Naive thymus-derived CD4-positive, alpha-beta T cell (primary cell): Measurements from ENCODE around the gene AWAT2. TPM values are rescaled to one million over a fixed set of nuclear protein-coding genes. Genes with fewer than 3 reads are reported as not detected.

Source experiments
- ATAC-seq: fragments of 150-1000 bp; cut with Tn5 transposase; 2 replicates; pipeline ENCODE4 v1.10.0; 2021; ENCODE audit warnings: mild to moderate bottlenecking, moderate library complexity
- CTCF ChIA-PET: fragments of 350-600 bp; sonication (Branson Sonifier 250); formaldehyde crosslinking; loops from one replicate; lab custom pipeline; 2021; ENCODE audit warnings: antibody characterized with exemption; lab: Charles Lee
- POLR2A ChIA-PET: fragments of 350-600 bp; sonication (Branson Sonifier 250); formaldehyde crosslinking; loops from one replicate; lab custom pipeline; 2021; ENCODE audit warnings: antibody characterized with exemption, inconsistent platforms; lab: Charles Lee
- DNase-seq, 9 donors: peaks; one replicate each; pipeline versions ENCODE4 v3.0.0 to v3.0.0-alpha.2; 2020 to 2022; ENCODE audit warnings: mixed read lengths in 1 of 9
- H3K27ac ChIP-seq: one replicate; pipeline ENCODE4 v1.7.0; 2013; ENCODE audit warnings: mild to moderate bottlenecking, low read depth, low read length, moderate library complexity
- H3K27me3 ChIP-seq, 2 donors: one replicate each; pipeline ENCODE4 v1.7.0; 2013; ENCODE audit warnings: low read length in 2 of 2, mild to moderate bottlenecking in 2 of 2, moderate library complexity in 2 of 2; ENCODE audit not compliant: control insufficient read depth in 2 of 2, insufficient read depth in 2 of 2
- H3K36me3 ChIP-seq, 3 experiments: 1 replicate in 2 of 3; 2 replicates in 1 of 3; pipeline ENCODE4 v1.7.0; 2013; ENCODE audit warnings: low read length in 3 of 3, mild to moderate bottlenecking in 3 of 3, moderate library complexity in 1 of 3; ENCODE audit not compliant: insufficient read depth in 3 of 3, control insufficient read depth in 2 of 3
- H3K4me1 ChIP-seq, 2 donors: one replicate each; pipeline ENCODE4 v1.7.0; 2013; ENCODE audit warnings: low read length in 2 of 2, mild to moderate bottlenecking in 2 of 2, moderate library complexity in 1 of 2; ENCODE audit not compliant: control insufficient read depth in 2 of 2, insufficient read depth in 2 of 2
- H3K4me3 ChIP-seq: 2 replicates; pipeline ENCODE4 v1.7.0; 2013; ENCODE audit warnings: mild to moderate bottlenecking, low read length
- H3K9me3 ChIP-seq, 3 experiments: 1 replicate in 2 of 3; 2 replicates in 1 of 3; pipeline ENCODE4 v1.7.0; 2013; ENCODE audit warnings: low read length in 3 of 3; ENCODE audit not compliant: control insufficient read depth in 2 of 3
- H3K27ac Mint-ChIP-seq, 9 donors: one replicate each; pipeline ENCODE4 v1.8.0; 2020 to 2022; ENCODE audit warnings: mixed read lengths in 9 of 9, mild to moderate bottlenecking in 8 of 9, moderate library complexity in 5 of 9, inconsistent platforms in 2 of 9
- H3K27me3 Mint-ChIP-seq, 5 donors: one replicate each; pipeline ENCODE4 v1.8.0; 2021 to 2022; ENCODE audit warnings: mixed read lengths in 5 of 5, mild to moderate bottlenecking in 1 of 5
- H3K36me3 Mint-ChIP-seq, 5 donors: one replicate each; pipeline ENCODE4 v1.8.0; 2020 to 2022; ENCODE audit warnings: mixed read lengths in 5 of 5, mild to moderate bottlenecking in 3 of 5, inconsistent platforms in 1 of 5
- H3K4me1 Mint-ChIP-seq, 7 donors: one replicate each; pipeline ENCODE4 v1.8.0; 2020 to 2022; ENCODE audit warnings: mixed read lengths in 7 of 7, mild to moderate bottlenecking in 3 of 7, inconsistent platforms in 1 of 7
- H3K4me3 Mint-ChIP-seq, 10 donors: one replicate each; pipeline ENCODE4 v1.8.0; 2020 to 2022; ENCODE audit warnings: mild to moderate bottlenecking in 10 of 10, mixed read lengths in 10 of 10, moderate library complexity in 6 of 10, inconsistent platforms in 2 of 10
- H3K9me3 Mint-ChIP-seq, 11 donors: one replicate each; pipeline ENCODE4 v1.8.0; 2020 to 2022; ENCODE audit warnings: mixed read lengths in 11 of 11, mild to moderate bottlenecking in 4 of 11, inconsistent platforms in 1 of 11, moderate library complexity in 1 of 11
- intact Hi-C, 2 donors: fragments of 100-400 bp; cut with micrococcal nuclease; formaldehyde crosslinking; loops; one replicate each; pipeline ENCODE4 v1.15.1; 2023
- polyA plus RNA-seq, 2 donors: library from polyadenylated mRNA; unstranded; fragments of 300-500 nt; fragmentation: Illumina TruSeq; gene quantifications; one replicate each; pipeline ENCODE4 v1.2.3, GENCODE V29; 2021
- total RNA-seq, 6 experiments: library from RNA in 5 of 6; stranded (reverse) in 5 of 6; gene quantifications; 1 replicate in 5 of 6; 2 replicates in 1 of 6; pipeline ENCODE4 v1.2.3 and lab custom pipeline; 2021 to 2026

AWAT2 gene
- total and polyA plus RNA-seq, 7 experiments from 2014 or later: not detected

GRCh38 chrX:70042399-70043371 is 7.1 kb downstream of the AWAT2 start:
- no peak overlapping the region for H3K27ac Mint-ChIP-seq
- DNase-seq (no peak), ATAC-seq (no peak)
- H3K4me1 Mint-ChIP-seq: peaks cover 0 to 4% (median 0%) of the 10 kb centered on the region in 7 donors
- H3K4me3 Mint-ChIP-seq: no peak overlapping the region
- H3K9me3 Mint-ChIP-seq: peaks cover 0 to 1% (median 0%) of the 10 kb centered on the region in 11 donors
- Histone ChIP-seq H3K27ac (no peak overlapping the region), H3K4me3 (no peak overlapping the region), H3K27me3 (no peaks in the 10 kb centered on the region), H3K36me3 (no peaks in the 10 kb centered on the region), H3K9me3 (no peaks in the 10 kb centered on the region), H3K4me1 (no peaks in the 10 kb centered on the region)
- CTCF ChIA-PET: no interaction called here
- H3K36me3 Mint-ChIP-seq: no peaks in the 10 kb centered on the region
- peaks cover 0 to 6% (median 0%) of the 10 kb centered on the region in 5 donors for H3K27me3 Mint-ChIP-seq
- POLR2A ChIA-PET: no interaction called here
- intact Hi-C loops: no loop called here

- CTCF ChIA-PET: no interaction called here
- no peak overlapping the region for H3K27ac Mint-ChIP-seq
These were observed 7.7 kb downstream of the AWAT2 start for GRCh38 chrX:70041993-70042392.

GRCh38 chrX:70039758-70040157 is 10.0 kb downstream of the AWAT2 start:
- H3K27me3 ChIP-seq: no peaks in the 10 kb centered on the region
- H3K4me1 ChIP-seq: no peaks in the 10 kb centered on the region
- no peaks in the 10 kb centered on the region for H3K36me3 Mint-ChIP-seq
- no peak overlapping the region for H3K27ac Mint-ChIP-seq
- DNase-seq (no peak), ATAC-seq (no peak)
- no peak overlapping the region for H3K27ac ChIP-seq
- intact Hi-C loops: loop anchor here in 1 of 2 donors (10.0 kb wide), 2 partner anchors 395 to 425 kb away; partner anchors contain the start of gene EDA
- H3K27me3 Mint-ChIP-seq: peaks cover 0 to 2% (median 0%) of the 10 kb centered on the region in 5 donors
- H3K36me3 ChIP-seq: no peaks in the 10 kb centered on the region
- POLR2A ChIA-PET: no interaction called here
- peaks cover 0 to 4% (median 0%) of the 10 kb centered on the region in 7 donors for H3K4me1 Mint-ChIP-seq
- no peak overlapping the region for H3K4me3 Mint-ChIP-seq
- no peak overlapping the region for H3K4me3 ChIP-seq
- H3K9me3 ChIP-seq: no peaks in the 10 kb centered on the region
- peaks cover 0 to 1% (median 0%) of the 10 kb centered on the region in 11 donors for H3K9me3 Mint-ChIP-seq
- CTCF ChIA-PET: no interaction called here

More at GRCh38 chrX:70041993-70042392, 7.7 kb downstream of the AWAT2 start:
- no peak for ATAC-seq
- POLR2A ChIA-PET: no interaction called here
- peaks cover 0 to 4% (median 0%) of the 10 kb centered on the region in 7 donors for H3K4me1 Mint-ChIP-seq
- Histone ChIP-seq H3K9me3 (no peaks in the 10 kb centered on the region), H3K4me3 (no peak overlapping the region), H3K27me3 (no peaks in the 10 kb centered on the region), H3K36me3 (no peaks in the 10 kb centered on the region), H3K4me1 (no peaks in the 10 kb centered on the region), H3K27ac (no peak overlapping the region)
- H3K4me3 Mint-ChIP-seq: no peak overlapping the region
- H3K27me3 Mint-ChIP-seq: peaks cover 0 to 6% (median 0%) of the 10 kb centered on the region in 5 donors
- DNase-seq: no peak
- H3K36me3 Mint-ChIP-seq: no peaks in the 10 kb centered on the region
- intact Hi-C loops: no loop called here
- H3K9me3 Mint-ChIP-seq: peaks cover 0 to 1% (median 0%) of the 10 kb centered on the region in 11 donors

GRCh38 chrX:70038951-70039350 is 10.8 kb downstream of the AWAT2 start:
- Mint-ChIP-seq H3K36me3 (no peaks in the 10 kb centered on the region), H3K9me3 (peaks cover 0 to 1% (median 0%) of the 10 kb centered on the region in 11 donors), H3K27me3 (no peaks in the 10 kb centered on the region), H3K4me1 (peaks cover 0 to 4% (median 0%) of the 10 kb centered on the region in 7 donors), H3K4me3 (no peak overlapping the region), H3K27ac (no peak overlapping the region)
- no peak overlapping the region for H3K27ac ChIP-seq
- intact Hi-C loops: loop anchor here in 1 of 2 donors (10.0 kb wide), 2 partner anchors 396 to 424 kb away; partner anchors contain the start of gene EDA
- H3K4me1 ChIP-seq: no peaks in the 10 kb centered on the region
- no peak overlapping the region for H3K4me3 ChIP-seq
- ChIA-PET POLR2A (no interaction called here), CTCF (no interaction called here)
- no peaks in the 10 kb centered on the region for H3K9me3 ChIP-seq
- DNase-seq: no peak
- no peaks in the 10 kb centered on the region for H3K36me3 ChIP-seq
- H3K27me3 ChIP-seq: no peaks in the 10 kb centered on the region
- no peak for ATAC-seq

GRCh38 chrX:70038515-70038914 is 11.2 kb downstream of the AWAT2 start:
- H3K36me3 ChIP-seq: no peaks in the 10 kb centered on the region
- H3K4me3 ChIP-seq: no peak overlapping the region
- no peak for ATAC-seq
- intact Hi-C loops: loop anchor here in 1 of 2 donors (10.0 kb wide), 2 partner anchors 396 to 424 kb away; partner anchors contain the start of gene EDA
- Mint-ChIP-seq H3K36me3 (no peaks in the 10 kb centered on the region), H3K27me3 (no peaks in the 10 kb centered on the region), H3K9me3 (peaks cover 0 to 1% (median 0%) of the 10 kb centered on the region in 11 donors), H3K27ac (no peak overlapping the region), H3K4me3 (no peak overlapping the region), H3K4me1 (peaks cover 0 to 4% (median 0%) of the 10 kb centered on the region in 7 donors)
- H3K4me1 ChIP-seq: no peaks in the 10 kb centered on the region
- H3K27me3 ChIP-seq: no peaks in the 10 kb centered on the region
- no peaks in the 10 kb centered on the region for H3K9me3 ChIP-seq
- DNase-seq: no peak
- ChIA-PET POLR2A (no interaction called here), CTCF (no interaction called here)
- H3K27ac ChIP-seq: no peak overlapping the region

- H3K27ac ChIP-seq: no peak overlapping the region
- DNase-seq (no peak), ATAC-seq (no peak)
- no peaks in the 10 kb centered on the region for H3K36me3 Mint-ChIP-seq
- no peak overlapping the region for H3K27ac Mint-ChIP-seq
- H3K27me3 ChIP-seq: no peaks in the 10 kb centered on the region
- H3K9me3 ChIP-seq: no peaks in the 10 kb centered on the region
- H3K27me3 Mint-ChIP-seq: no peaks in the 10 kb centered on the region
- H3K4me3 ChIP-seq: no peak overlapping the region
- intact Hi-C loops: loop anchor here (5.0 to 10.0 kb wide), 5 partner anchors 63 to 542 kb away; partner anchors contain the start of gene EDA (in 1 of the 2)
- H3K9me3 Mint-ChIP-seq: no peaks in the 10 kb centered on the region
- peaks cover 0 to 22% (median 8%) of the 10 kb centered on the region in 7 donors for H3K4me1 Mint-ChIP-seq
- no peak overlapping the region for H3K4me3 Mint-ChIP-seq
- ChIA-PET POLR2A (interaction anchor here (0.6 kb wide), 1 partner anchor 218 kb away, joined by 3 read pairs; no protein-coding TSS in a partner anchor), CTCF (no interaction called here)
- H3K36me3 ChIP-seq: no peaks in the 10 kb centered on the region
- peaks cover 0 to 8% of the 10 kb centered on the region in 2 donors for H3K4me1 ChIP-seq
These were observed 15.1 kb downstream of the AWAT2 start for GRCh38 chrX:70034646-70035045.
